ENCODE measurements around the gene PSMD11.
"Not testable (repeated sequence)": the region's sequence is repeated elsewhere in the genome, so short reads cannot be mapped to it uniquely, and the experiment has no call there.

The PSMD11 gene

GRCh38 chr17:32515677-32516383, 71.5 kb downstream of the PSMD11 start:
- FAIRE-seq = no peak

DNA sequence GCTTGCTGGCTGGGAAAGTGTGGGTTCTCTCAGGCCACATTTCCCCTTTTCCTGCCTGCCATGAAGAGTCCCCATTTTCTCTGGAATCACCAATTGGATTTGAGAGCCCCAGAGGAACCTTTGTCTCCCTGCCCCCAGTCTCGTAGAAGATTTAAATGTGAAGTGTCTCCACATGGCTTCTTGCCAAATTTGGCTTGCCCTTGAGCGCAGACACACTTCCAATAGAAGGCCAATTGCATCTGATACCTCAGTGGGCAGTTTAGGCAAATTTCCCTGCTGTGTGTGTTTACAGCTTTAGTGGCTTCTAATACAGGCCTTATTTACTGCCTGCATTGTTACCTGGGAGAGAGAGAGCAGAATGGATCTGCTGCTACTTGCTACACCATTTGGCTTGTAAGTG, 72.1 kb downstream of the PSMD11 start:
- FAIRE-seq = no peak

GRCh38 chr17:32516940-32517701, 72.8 kb downstream of the PSMD11 start:
- no peak for FAIRE-seq

GRCh38 chr17:32517982-32518381, 73.7 kb downstream of the PSMD11 start:
- FAIRE-seq = no peak

- no peak for FAIRE-seq
Measured at GRCh38 chr17:32518646-32519227, 74.4 kb downstream of the PSMD11 start.

DNA sequence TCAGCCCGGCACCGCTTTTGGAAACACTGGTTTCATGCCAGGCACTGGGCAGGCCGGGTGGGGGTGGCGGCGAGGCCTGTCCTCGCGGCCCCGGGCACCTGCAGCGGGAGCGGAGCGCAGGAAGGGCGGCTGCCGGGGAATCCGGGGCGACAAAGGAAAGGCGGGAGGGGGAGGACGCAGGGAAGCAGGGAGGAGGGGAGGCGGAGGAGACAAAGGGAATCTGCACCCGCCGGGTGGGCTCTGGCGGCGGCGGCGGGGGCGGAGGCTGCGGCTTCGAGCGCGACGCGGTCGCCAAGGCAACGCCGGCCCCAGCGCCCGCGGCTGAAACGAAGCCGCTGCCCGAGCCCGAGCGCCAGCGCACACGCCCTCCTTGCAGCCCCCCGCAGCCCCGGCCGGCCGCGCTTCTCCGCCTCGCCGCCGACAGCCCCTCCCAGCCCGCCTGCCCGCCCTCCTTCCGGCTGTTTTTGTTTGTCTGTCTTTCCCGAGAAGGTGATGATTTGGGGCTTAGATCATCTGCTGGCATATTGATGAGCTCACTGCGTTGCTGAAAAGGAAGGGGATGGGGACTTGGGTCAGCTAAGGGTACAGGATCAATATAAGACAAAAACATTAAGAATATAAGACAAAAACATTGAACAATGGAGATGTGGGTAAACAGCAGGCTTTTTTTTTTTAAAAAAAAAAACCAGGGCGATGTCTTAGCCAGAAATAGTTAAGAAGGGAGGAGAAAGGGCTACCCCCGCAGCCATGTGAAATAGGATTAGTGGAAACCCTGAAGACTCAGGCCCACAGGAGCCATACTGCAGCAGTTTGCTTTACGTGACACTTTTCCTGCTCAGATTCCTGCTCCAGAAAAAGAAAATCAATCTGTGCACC, 75.2 kb downstream of the PSMD11 start:
- FAIRE-seq = no peak

DNA sequence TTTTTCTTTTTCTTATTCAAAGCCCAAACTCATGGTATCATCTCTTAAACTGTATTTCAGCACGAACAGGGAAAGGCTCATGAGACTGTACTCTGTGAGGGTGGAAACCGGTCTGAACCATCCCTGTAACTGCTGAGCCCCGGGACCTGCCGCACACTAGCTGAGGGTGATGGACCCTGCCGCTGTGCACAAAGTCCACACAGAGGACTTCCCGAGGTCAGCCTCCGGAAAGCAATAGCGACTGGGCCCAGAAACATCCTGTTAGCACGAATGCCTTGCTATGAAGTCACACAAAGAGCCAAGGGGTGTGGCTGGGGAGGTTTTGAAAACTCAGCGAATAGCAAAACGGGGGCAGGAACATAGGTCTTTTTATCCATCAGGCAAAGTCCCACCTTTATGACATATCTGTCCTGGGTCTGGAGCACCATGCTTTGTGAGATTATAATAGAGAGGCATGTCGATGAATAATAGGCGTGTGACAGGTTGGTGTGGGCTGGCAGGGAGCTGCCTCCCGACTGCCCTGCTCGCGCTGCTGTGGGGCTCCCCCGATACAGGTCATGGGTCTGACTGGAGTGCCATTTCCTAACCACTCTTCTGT, 75.9 kb downstream of the PSMD11 start:
- FAIRE-seq = no peak

GRCh38 chr17:32520737-32521404, 76.6 kb downstream of the PSMD11 start:
- FAIRE-seq = no peak

GRCh38 chr17:32523017-32523680, 78.8 kb downstream of the PSMD11 start:
- FAIRE-seq = no peak

GRCh38 chr17:32523827-32524552, 79.7 kb downstream of the PSMD11 start:
- no peak for FAIRE-seq

DNA sequence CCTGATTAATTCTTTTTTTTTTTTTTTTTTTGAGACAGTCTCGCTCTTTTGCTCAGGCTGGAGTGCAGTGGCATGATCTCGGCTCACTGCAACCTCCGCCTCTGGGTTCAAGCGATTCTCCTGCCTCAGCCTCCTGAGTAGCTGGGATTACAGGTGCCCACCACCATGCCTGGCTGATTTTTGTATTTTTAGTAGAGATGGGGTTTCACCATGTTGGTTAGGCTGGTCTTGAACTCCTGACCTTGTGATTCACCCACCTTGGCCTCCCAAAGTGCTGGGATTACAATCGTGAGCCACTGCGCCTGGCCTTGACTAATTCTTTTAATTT, 80.2 kb downstream of the PSMD11 start:
- FAIRE-seq = not testable (repeated sequence)

GRCh38 chr17:32525122-32525521, 80.8 kb downstream of the PSMD11 start:
- FAIRE-seq = peak; percentile 82

DNA sequence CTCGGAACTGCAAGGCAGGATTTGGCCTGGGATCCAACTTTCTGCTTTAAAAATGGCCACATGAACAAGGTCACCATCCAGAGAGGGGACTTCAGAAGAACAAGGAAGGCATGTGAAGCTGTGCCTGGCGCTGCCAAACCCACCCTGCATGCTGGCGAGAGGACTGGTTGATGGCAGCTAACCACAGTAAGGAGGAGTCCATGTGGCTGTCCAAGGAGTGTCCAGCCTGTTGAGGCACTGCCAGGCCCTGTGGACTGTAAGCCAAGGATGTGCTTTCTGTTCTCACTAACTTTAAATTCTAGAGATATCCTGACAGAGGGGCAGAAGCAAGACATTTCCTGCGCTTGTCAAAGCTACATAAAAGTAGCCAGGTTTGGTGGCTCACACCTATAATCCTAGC, 82.8 kb downstream of the PSMD11 start:
- FAIRE-seq = no peak

GRCh38 chr17:32528825-32529224, 84.5 kb downstream of the PSMD11 start:
- FAIRE-seq = no peak

DNA sequence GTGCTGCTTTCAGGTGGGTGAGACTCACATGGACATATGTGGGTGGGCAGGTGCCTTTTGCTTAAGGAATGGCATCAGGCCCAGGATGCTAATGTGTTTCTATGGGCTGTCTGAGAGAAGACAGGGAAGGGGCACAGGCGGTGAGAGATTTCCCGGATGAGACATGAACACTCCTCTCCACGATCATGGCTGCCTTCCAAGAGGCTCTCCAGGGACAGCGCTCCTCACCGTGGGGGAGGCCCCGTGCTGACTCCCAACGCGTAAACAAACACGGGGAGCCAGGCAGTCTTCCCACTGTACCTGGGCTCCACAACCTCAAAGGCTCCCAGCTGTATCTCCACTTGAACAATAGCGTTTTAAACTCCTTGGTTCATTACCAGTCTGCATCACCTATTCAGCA, 85.3 kb downstream of the PSMD11 start:
- no peak for FAIRE-seq
